ENCODE data around the gene C19orf53.

DNA sequence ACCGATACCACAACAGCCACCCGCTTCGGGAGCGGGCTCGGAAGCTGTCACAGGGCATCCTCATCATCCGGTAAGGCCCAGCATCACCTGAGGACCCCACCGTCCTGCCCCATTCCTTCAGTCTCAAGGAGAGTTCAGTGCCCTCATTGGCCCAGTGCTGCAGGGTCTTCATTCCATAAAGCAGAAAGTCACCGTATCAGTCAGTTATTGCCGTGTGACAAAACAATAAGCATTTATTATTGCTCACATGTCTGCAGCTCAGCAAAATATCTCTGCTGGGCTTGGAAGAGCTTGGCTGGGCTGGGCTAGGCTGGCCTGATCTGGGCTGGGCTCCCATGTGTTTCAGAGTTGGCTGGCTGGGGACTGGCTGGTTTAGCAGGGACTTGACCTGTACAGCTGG, 18.0 kb upstream of the C19orf53 start:
- TF ChIP-seq CTCF (IDR thresholded peaks at IDR 0.05) (no peak), EZH2phosphoT487 (IDR thresholded peaks at IDR 0.05) (no peak), EZH2 (IDR thresholded peaks at IDR 0.05) (no peak)
